Measurements from ENCODE around the gene MRTFB. TPM values are rescaled to one million over a fixed set of nuclear protein-coding genes. Genes with fewer than 3 reads are reported as not detected.
"Not testable (repeated sequence)": the region's sequence is repeated elsewhere in the genome, so short reads cannot be mapped to it uniquely, and the experiment has no call there.

MRTFB gene
- polyA plus RNA-seq (ENCODE audit: insufficient read length in 4 of 4): 10 to 100 TPM; 28.9 to 41.3 (median 35.7) TPM

GRCh38 chr16:14070877-14071575 is at the start of gene MRTFB:
Gene MRTFB (plus strand): TSS chr16:14071319. CDS start chr16:14140607, 69,288 bp downstream.
- peak in 3 of 4 donors; percentile 57 to 68 (median 59) for DNase-seq (ENCODE audit: low read depth in 4 of 4, low spot score in 2 of 4)

GRCh38 chr16:14023526-14023925 is 47.6 kb upstream of the MRTFB start:
- DNase-seq (ENCODE audit: low read depth in 4 of 4, low spot score in 2 of 4): not testable (repeated sequence)

DNA sequence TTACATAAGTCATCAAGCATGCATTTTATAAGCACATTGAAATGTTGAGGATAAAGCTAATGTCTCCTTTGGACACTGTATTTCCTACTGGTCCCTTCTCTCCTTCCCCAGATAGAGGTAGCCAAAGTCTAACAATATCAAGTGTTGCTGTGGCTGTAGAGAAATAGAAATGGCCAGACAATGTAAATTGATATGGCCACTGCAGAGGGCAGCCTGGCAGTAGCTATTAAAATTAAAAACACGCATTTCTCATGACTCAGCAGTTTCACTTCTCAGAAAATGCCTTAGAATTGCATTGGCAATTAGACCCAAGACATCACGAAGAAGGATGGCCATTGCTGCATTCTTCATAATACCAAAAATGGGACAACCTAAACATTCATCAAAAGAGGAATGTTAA is 46.8 kb upstream of the MRTFB start:
- DNase-seq (ENCODE audit: low read depth in 4 of 4, low spot score in 2 of 4): no peak

DNA sequence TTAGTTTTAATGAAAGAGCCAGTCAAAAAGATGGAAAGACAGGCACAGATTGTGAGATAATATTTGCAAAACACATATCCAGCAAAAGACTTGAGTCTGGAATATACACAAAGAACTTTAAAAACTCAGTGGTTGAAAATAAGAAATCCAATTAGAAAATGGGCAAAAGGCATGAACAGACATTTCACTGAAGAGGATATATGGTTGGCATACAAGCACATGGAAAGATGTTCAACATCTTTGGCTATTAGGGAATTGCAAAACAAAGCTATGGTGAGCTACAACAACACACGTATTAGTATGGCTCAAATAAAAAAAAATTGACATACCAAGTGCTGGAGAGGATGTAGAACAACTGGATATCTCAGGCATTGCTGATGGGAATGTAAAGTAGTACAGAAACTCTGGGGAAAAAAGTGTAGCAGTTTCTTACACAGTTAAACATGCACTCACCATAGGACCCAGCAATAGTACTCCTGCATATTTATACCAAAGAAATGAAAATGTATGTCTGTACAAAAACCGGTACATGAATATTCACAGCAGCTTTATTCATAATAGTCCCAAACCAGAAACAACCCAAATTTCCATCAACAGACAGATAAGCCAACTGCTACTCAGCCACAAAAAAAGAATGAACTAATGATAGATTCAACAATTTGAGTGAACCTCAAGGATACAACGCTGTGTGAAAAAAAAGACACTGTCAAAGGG is 44.4 kb upstream of the MRTFB start:
- no peak for DNase-seq (ENCODE audit: low read depth in 4 of 4, low spot score in 2 of 4)

DNA sequence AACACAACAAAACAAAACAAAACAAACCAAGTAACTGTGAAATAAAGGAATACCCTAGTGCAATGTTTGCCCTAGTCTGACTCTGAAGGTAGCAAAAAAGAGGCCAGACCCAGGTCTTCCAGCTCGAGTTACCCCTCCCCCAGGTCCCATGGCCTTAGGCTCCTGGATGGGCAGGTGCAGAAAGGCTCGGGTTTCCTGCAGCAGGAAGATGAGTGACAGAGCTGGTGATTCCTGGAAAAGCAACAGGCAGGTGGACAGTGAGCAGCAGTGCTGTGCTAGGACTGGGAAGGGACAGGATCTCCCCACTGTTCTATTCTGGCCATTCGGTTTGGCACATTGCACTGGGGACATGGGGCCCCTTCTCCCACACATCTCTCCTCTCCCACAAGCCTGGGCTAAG is 42.9 kb upstream of the MRTFB start:
- DNase-seq (ENCODE audit: low read depth in 4 of 4, low spot score in 2 of 4): no peak

DNA sequence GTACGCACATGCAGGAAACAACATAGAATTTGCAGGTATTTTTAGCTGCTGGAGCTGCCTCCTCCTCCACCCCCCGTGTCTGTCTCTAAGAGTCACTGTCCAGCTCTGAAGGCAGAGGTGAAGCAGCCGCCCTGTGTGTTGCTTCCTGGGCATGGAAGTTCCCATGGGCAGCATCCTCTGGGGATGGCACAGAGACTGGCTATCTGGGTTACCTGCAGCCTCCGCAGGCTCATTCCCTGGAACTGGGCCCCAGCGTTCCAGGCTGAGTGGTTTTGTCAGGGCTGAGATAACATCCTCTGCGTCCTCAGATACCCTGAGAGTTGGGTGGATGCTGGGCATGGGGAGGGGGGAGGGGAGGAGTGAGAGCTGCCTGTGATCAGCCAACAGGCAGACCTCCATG is 41.5 kb upstream of the MRTFB start:
- DNase-seq (ENCODE audit: low read depth in 4 of 4, low spot score in 2 of 4): no peak

GRCh38 chr16:14035092-14035491 is 36.0 kb upstream of the MRTFB start:
- DNase-seq (ENCODE audit: low read depth in 4 of 4, low spot score in 2 of 4): no peak

- DNase-seq (ENCODE audit: low read depth in 4 of 4, low spot score in 2 of 4): no peak
Measured at GRCh38 chr16:14036889-14037288, 34.2 kb upstream of the MRTFB start.

DNA sequence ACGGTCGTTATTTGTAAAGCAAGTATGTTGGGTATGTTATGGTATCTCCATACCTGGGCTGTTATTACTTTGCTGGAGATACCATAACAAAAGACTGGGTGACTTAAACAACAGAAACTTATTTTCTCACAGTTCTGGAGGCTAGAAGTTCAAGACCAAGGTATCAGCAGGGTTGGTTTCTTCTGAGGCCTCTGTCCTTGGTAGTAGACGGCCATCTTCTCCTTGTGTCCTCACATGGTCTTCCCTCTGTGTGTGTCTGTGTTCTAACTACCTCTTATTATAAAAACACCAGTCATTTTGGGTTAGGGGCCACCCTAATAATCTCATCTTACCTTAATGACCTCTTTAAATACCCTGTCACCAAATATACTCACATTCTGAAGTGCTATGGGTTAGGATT is 33.2 kb upstream of the MRTFB start:
- DNase-seq (ENCODE audit: low read depth in 4 of 4, low spot score in 2 of 4): no peak

DNA sequence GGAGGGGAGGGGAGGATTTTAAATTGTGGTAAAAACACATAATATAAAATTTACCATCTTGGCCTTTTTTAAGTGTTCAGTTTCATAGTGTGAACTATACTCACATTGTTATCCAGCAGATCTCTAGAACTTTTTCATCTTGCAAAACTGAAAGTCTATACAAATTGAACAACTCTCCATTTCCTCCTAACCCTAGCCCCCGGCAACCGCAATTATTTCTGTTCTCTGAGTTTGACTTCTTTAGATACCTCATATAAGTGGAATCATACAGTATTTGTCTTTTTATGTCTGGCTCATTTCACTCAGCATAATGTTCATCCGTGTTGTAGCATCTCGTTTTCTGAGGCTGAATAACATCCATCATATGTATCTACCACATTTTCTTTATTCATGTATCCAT is 30.0 kb upstream of the MRTFB start:
- DNase-seq (ENCODE audit: low read depth in 4 of 4, low spot score in 2 of 4): no peak

DNA sequence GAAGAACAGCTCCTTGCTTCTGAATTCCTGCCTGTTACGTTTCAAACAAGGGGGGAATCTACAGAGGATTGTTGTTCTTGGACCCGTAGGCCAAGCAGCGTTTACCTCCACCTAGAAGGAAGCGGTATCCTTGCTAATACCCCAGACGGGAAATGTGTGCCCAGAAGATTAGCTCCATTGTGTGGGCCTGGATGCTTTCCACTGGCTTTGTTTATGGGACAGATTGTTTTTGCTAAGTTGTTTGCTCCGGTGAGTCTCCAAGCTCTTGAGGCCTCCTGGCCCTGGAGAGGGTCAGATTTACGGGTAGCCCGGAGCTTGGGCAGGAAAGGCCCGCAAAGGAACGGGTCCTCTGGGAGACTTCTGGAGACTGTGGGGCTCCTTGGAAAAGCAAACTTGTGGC is 28.4 kb upstream of the MRTFB start:
- no peak for DNase-seq (ENCODE audit: low read depth in 4 of 4, low spot score in 2 of 4)

- no peak for DNase-seq (ENCODE audit: low read depth in 4 of 4, low spot score in 2 of 4)
Measured at GRCh38 chr16:14043278-14043677, 27.8 kb upstream of the MRTFB start.

DNA sequence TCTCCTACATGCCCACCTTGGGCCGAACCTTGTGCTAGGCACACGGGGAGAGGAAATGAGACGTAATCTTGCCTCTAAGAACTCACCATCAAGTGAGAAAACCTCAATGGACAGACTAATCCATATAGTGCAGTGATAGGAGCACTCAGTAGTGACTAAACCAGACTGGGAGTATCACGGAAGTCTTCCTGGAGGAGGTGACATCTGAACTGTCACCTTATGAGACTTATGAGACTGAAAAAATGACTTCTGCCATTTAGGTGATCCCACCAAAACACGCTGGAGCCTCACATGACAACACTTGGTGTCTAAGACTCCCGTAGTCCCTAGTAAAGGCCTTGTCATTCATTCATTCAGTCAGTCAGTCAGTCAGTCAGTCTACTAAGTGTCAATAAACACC is 27.3 kb upstream of the MRTFB start:
- DNase-seq (ENCODE audit: low read depth in 4 of 4, low spot score in 2 of 4): no peak

GRCh38 chr16:14047121-14047859 is 23.8 kb upstream of the MRTFB start:
- DNase-seq (ENCODE audit: low read depth in 4 of 4, low spot score in 2 of 4): not testable (repeated sequence)

DNA sequence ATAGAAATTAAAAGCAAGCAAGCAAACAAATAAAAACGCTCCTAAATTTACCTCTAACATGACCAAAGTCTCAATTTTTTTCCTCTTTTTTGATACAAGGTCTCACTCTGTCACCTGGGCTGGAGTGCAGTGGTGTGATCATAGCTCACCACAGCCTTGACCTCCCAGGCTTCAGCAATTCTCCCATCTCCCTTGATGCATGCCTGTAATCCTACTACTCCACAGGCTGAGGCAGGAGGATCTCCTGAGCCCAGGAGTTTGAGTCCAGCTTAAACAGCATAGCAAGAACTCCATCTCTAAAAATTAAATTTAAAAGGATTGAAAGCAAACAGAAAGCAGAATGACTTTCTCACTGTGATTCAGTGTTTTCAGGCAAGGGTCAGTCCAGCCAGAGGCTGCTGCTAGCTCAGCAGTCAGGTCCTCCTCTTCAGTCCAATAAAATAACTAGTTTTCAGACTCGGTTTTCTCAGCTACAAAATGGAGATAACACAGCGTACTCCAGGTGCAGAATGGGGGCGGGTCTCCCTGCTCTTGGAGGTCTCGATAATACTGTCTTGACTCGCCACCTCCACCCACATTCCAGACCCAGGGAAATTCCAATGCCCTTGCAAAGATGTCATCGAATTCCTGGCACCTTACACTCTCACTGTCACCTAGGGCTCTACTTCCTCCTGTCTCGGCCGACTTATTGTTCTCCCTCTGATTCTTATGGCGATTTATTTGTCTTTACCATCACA is 20.7 kb upstream of the MRTFB start:
- DNase-seq (ENCODE audit: low read depth in 4 of 4, low spot score in 2 of 4): no peak

- no peak for DNase-seq (ENCODE audit: low read depth in 4 of 4, low spot score in 2 of 4)
Measured at GRCh38 chr16:14051103-14051729, 19.9 kb upstream of the MRTFB start.

DNA sequence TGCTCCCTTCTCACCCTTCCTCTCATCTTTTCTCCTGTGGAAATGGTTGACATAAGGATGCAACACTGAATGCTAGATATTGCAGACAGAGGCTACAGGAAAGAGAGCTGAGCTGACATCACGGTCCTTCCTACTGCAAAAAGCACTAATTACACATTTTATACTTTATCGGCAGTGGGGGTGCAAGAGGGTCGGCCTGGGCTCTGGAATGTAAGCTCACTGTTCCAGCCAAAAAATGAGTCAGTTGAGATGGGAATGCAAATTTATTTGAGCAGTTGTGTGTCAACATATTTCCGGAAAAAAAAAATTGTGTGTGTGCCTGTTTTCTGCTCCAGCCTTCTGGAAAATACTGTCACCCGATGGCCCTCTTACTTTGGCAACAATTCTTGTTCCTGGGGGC is 14.1 kb upstream of the MRTFB start:
- DNase-seq (ENCODE audit: low read depth in 4 of 4, low spot score in 2 of 4): no peak

DNA sequence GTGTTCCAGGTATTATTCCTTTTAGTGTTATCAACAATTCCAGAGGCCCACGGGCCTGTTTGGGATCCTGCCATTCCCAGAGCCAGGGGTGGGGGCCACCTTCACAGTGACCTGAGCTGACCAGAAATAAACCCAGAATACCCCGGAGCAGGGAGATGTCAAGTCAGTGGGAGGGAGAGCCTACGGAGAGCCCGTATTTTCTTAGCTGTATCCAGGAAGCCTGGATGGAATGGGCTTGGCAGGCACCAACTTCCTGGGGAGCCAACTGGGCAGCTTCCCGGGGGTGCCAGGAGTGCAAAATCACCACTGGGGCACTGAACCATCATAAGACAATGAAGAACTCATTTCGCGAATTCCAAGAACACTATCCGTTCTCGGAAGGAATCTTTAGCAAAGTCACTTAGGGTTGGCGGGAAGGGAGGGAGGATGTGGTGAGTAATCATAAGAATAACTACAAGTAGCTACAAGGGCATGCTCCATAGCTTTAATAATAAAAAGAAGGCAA is 13.2 kb upstream of the MRTFB start:
- no peak for DNase-seq (ENCODE audit: low read depth in 4 of 4, low spot score in 2 of 4)

- no peak for DNase-seq (ENCODE audit: low read depth in 4 of 4, low spot score in 2 of 4)
Measured at GRCh38 chr16:14061732-14062259, 9.3 kb upstream of the MRTFB start.

GRCh38 chr16:14062261-14062660 is 8.9 kb upstream of the MRTFB start:
- no peak for DNase-seq (ENCODE audit: low read depth in 4 of 4, low spot score in 2 of 4)
